ENCODE measurements around the gene MAP3K15.

The MAP3K15 gene

GRCh38 chrX:19347916-19348315, 167.4 kb downstream of the MAP3K15 start:
- in situ Hi-C loops (cut with MboI; ENCODE audit: low sequenced_read_pairs): no loop called here

GRCh38 chrX:19344661-19345060, 170.6 kb downstream of the MAP3K15 start:
- in situ Hi-C loops (cut with MboI; ENCODE audit: low sequenced_read_pairs): no loop called here

GRCh38 chrX:19343535-19344408, 171.5 kb downstream of the MAP3K15 start, which contains the start of gene PDHA1:
Gene PDHA1, plus strand, starts transcription at chrX:19343927. Its CDS starts 111 bp downstream, at chrX:19344038.
- in situ Hi-C loops (cut with MboI; ENCODE audit: low sequenced_read_pairs): no loop called here

GRCh38 chrX:19343085-19343534, 172.2 kb downstream of the MAP3K15 start:
- in situ Hi-C loops (cut with MboI; ENCODE audit: low sequenced_read_pairs): no loop called here

GRCh38 chrX:19342331-19342906, 172.9 kb downstream of the MAP3K15 start:
- in situ Hi-C loops (cut with MboI; ENCODE audit: low sequenced_read_pairs): no loop called here

GRCh38 chrX:19334945-19335626, 180.2 kb downstream of the MAP3K15 start:
- in situ Hi-C loops (cut with MboI; ENCODE audit: low sequenced_read_pairs): loop anchor here (10.0 kb wide), 1 partner anchor 950 kb away; no protein-coding TSS in a partner anchor

GRCh38 chrX:19332983-19333382, 182.3 kb downstream of the MAP3K15 start:
- in situ Hi-C loops (cut with MboI; ENCODE audit: low sequenced_read_pairs): loop anchor here (10.0 kb wide), 1 partner anchor 948 kb away; no protein-coding TSS in a partner anchor

GRCh38 chrX:19331831-19332230, 183.5 kb downstream of the MAP3K15 start:
- in situ Hi-C loops (cut with MboI; ENCODE audit: low sequenced_read_pairs): loop anchor here (10.0 kb wide), 1 partner anchor 947 kb away; no protein-coding TSS in a partner anchor

- in situ Hi-C loops (cut with MboI; ENCODE audit: low sequenced_read_pairs): no loop called here
Measured at GRCh38 chrX:19326567-19326966, 188.7 kb downstream of the MAP3K15 start.

Data from HL-60/S4 treated with phorbol 12-myristate 13-acetate at 8.2 ng/mL for 4 days and 3 days (cell line).